ENCODE results near the gene THPO. TPM values are rescaled to one million over a fixed set of nuclear protein-coding genes. Genes with fewer than 3 reads are reported as not detected.

The THPO gene
- polyA plus RNA-seq, 1 donor (not counting 4 experiments of a cell fraction or from before 2014, with no cell fraction given) = not detected

DNA sequence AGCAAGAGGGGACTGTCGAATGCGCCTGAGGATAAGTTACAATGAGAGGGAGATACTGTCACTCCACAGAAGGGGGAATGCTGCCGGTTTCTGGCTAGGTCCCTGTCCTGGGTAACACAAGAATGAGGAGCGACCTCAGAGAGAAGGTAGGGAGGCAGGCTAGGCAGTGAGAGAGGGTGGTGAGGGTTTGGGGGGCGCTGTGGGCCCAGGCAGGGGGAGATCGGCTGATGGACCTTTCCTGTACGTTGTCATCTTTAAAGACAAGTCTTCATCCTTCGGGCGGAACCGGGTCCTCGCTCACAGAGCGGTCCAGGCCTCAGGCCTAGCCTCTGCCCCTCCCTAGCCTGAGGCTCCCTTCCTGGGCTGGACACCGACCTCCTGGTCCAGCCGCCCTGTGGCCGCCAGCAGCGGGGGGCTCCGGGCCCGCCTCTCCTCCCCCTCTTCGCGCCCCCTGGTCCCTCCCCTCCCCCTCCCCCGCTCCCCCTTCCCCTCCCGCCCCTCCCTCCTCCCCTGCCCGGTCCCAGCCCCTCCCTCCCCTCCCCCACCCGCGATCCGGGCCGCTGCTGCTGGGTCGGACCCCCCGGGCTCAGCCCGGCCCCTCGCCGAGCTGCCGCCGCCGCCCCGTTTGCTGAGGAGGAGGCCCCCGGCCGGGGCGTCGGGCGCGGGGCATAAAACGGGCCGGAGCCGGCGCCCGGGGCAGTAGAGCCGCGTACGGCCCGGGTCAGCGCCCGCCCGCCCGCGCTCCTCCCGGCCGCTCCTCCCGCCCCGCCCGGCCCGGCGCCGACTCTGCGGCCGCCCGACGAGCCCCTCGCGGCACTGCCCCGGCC is 1.6 kb upstream of the THPO start, which contains the start of gene CHRD:
Gene CHRD, plus strand, starts transcription at position 697 of the 827 bp plus-strand sequence. CDS start 265 bp downstream, outside the sequence.
- Histone ChIP-seq H3K4me2 (ENCODE audit: control insufficient read depth, extremely low read depth, insufficient read depth, low read depth, low read length) (peak within 1 kb of the TSS; percentile 48), H3K36me3 (ENCODE audit: control insufficient read depth in 2 of 2, extremely low read depth in 1 of 2, insufficient read depth in 2 of 2, low read length in 2 of 2) (no peaks in the 10 kb centered on the region), H3K27ac (ENCODE audit: control insufficient read depth, insufficient read depth, low read length) (no peak within 1 kb of the TSS), H2AFZ (ENCODE audit: control insufficient read depth, low read length) (no peak within 1 kb of the TSS), H3K4me1 (ENCODE audit: control insufficient read depth, extremely low read depth, insufficient read depth, low read length) (no peaks in the 10 kb centered on the region), H4K20me1 (ENCODE audit: control insufficient read depth, extremely low read depth, insufficient read depth, low read length) (no peaks in the 10 kb centered on the region), H3K9me3 (ENCODE audit: control insufficient read depth, low read depth, low read length) (no peaks in the 10 kb centered on the region), H3K27me3 (ENCODE audit: control insufficient read depth, extremely low read depth, insufficient read depth, low read length) (peaks cover 81% of the 10 kb centered on the region), H3K4me3 (ENCODE audit: control insufficient read depth in 2 of 3, extremely low read depth in 1 of 3, insufficient read depth in 2 of 3, low read depth in 1 of 3, low read length in 3 of 3) (peak within 1 kb of the TSS in 1 of 3 experiments; percentile 46), H3K9ac (ENCODE audit: control insufficient read depth, extremely low read depth, insufficient read depth, low read length) (no peak within 1 kb of the TSS), H3K79me2 (ENCODE audit: control insufficient read depth, insufficient read depth, low read length) (no peaks in the 10 kb centered on the region), H3K9me1 (ENCODE audit: control insufficient read depth, extremely low read depth, insufficient read depth, low read length) (no peaks in the 10 kb centered on the region)
- peak; percentile 94 for TF ChIP-seq EZH2 (IDR thresholded peaks at IDR 0.05; ENCODE audit: low read length)
- TF ChIP-seq, protein P1, sequence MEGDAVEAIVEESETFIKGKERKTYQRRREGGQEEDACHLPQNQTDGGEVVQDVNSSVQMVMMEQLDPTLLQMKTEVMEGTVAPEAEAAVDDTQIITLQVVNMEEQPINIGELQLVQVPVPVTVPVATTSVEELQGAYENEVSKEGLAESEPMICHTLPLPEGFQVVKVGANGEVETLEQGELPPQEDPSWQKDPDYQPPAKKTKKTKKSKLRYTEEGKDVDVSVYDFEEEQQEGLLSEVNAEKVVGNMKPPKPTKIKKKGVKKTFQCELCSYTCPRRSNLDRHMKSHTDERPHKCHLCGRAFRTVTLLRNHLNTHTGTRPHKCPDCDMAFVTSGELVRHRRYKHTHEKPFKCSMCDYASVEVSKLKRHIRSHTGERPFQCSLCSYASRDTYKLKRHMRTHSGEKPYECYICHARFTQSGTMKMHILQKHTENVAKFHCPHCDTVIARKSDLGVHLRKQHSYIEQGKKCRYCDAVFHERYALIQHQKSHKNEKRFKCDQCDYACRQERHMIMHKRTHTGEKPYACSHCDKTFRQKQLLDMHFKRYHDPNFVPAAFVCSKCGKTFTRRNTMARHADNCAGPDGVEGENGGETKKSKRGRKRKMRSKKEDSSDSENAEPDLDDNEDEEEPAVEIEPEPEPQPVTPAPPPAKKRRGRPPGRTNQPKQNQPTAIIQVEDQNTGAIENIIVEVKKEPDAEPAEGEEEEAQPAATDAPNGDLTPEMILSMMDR (optimal IDR thresholded peaks at IDR 0.05 in 1 of 3, IDR thresholded peaks at IDR 0.05 in 1 of 3, conservative IDR thresholded peaks at IDR 0.05 in 1 of 3; ENCODE audit: extremely low read depth in 1 of 3, insufficient read depth in 2 of 3, low read length in 3 of 3) = no peak
- FAIRE-seq = no peak
- dilution Hi-C loops (cut with MboI; ENCODE audit: extremely low pct_ligation_motif_present, low sequenced_read_pairs) = no loop called here
- no peak for DNase-seq (ENCODE audit: low read depth, low spot score)

DNA sequence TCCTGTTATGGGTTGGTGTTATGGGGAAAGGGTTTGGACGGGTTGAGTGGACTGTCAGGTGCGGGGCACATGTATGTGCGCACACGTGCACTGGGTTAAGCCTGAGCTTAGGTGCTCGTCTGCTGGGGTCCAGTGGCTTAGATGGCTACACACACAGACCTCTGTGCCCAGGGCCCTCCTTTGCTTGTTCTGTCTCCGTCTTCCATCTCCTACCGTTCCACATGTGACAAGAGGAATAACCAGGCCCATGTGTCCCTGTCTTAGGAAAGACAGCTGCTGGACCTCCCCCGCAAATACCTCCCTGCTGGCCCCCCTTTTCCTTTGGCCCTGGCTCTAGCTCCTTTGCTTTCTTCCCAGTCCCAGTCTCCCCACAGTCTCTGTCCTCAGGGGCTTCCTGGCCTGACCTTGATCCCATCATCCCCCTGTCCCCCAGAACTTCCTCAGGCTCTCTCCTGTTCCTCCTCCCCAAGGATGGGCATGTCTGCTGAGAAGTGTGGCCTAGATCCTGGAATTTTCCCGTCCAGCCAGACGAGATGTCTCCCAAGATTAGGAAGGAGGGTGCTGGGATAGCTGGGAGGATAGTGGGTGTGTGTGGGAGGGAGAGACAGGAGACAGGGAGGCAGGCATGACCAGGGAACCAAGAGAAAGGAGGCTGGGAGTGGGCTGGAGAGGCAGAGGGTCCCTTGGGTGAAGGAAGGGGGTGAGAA is 797 bp upstream of the THPO start:
- no peaks in the 10 kb centered on the region for H3K9me1 ChIP-seq (ENCODE audit: control insufficient read depth, extremely low read depth, insufficient read depth, low read length)
- H3K27me3 ChIP-seq (ENCODE audit: control insufficient read depth, extremely low read depth, insufficient read depth, low read length) = peaks cover 81% of the 10 kb centered on the region
- H3K9me3 ChIP-seq (ENCODE audit: control insufficient read depth, low read depth, low read length) = no peaks in the 10 kb centered on the region
- no peaks in the 10 kb centered on the region for H4K20me1 ChIP-seq (ENCODE audit: control insufficient read depth, extremely low read depth, insufficient read depth, low read length)
- DNase-seq (ENCODE audit: low read depth, low spot score) (no peak), FAIRE-seq (no peak)
- H3K27ac ChIP-seq (ENCODE audit: control insufficient read depth, insufficient read depth, low read length) = no peak overlapping the region
- no peak overlapping the region for H2AFZ ChIP-seq (ENCODE audit: control insufficient read depth, low read length)
- H3K36me3 ChIP-seq (ENCODE audit: control insufficient read depth in 2 of 2, extremely low read depth in 1 of 2, insufficient read depth in 2 of 2, low read length in 2 of 2) = no peaks in the 10 kb centered on the region
- no peaks in the 10 kb centered on the region for H3K4me1 ChIP-seq (ENCODE audit: control insufficient read depth, extremely low read depth, insufficient read depth, low read length)
- H3K79me2 ChIP-seq (ENCODE audit: control insufficient read depth, insufficient read depth, low read length) = no peaks in the 10 kb centered on the region
- H3K4me3 ChIP-seq (ENCODE audit: control insufficient read depth in 2 of 3, extremely low read depth in 1 of 3, insufficient read depth in 2 of 3, low read depth in 1 of 3, low read length in 3 of 3) = no peak overlapping the region
- TF ChIP-seq, protein P1 (optimal IDR thresholded peaks at IDR 0.05 in 1 of 3, IDR thresholded peaks at IDR 0.05 in 1 of 3, conservative IDR thresholded peaks at IDR 0.05 in 1 of 3; ENCODE audit: extremely low read depth in 1 of 3, insufficient read depth in 2 of 3, low read length in 3 of 3) = no peak
- peak; percentile 95 for TF ChIP-seq EZH2 (IDR thresholded peaks at IDR 0.05; ENCODE audit: low read length)
- H3K9ac ChIP-seq (ENCODE audit: control insufficient read depth, extremely low read depth, insufficient read depth, low read length) = no peak overlapping the region
- no peak overlapping the region for H3K4me2 ChIP-seq (ENCODE audit: control insufficient read depth, extremely low read depth, insufficient read depth, low read depth, low read length)
- dilution Hi-C loops (cut with MboI; ENCODE audit: extremely low pct_ligation_motif_present, low sequenced_read_pairs) = no loop called here
